ENCODE results near the gene SPATA46. TPM values are rescaled to one million over a fixed set of nuclear protein-coding genes. Genes with fewer than 3 reads are reported as not detected.

Gene SPATA46
- total RNA-seq, 4 donors from 2014 or later = not detected

- no peak for DNase-seq
- H3K9me3 ChIP-seq = no peaks in the 10 kb centered on the region
- TF ChIP-seq CTCF (IDR thresholded peaks at IDR 0.05) = no peak
- no peak for TF ChIP-seq POLR2A (IDR thresholded peaks at IDR 0.05)
- peaks cover 0 to 2% (median 0%) of the 10 kb centered on the region in 3 donors for H3K36me3 ChIP-seq
- no peaks in the 10 kb centered on the region for H3K27me3 ChIP-seq
- no peak overlapping the region for H3K27ac ChIP-seq
- no peaks in the 10 kb centered on the region for H3K4me1 ChIP-seq
- H3K4me3 ChIP-seq = no peak overlapping the region
These were observed 41.0 kb upstream of the SPATA46 start for GRCh38 chr1:162417650-162418049.

- no peaks in the 10 kb centered on the region for H3K36me3 ChIP-seq
- H3K9me3 ChIP-seq = no peaks in the 10 kb centered on the region
- H3K27ac ChIP-seq = no peak overlapping the region
- H3K4me3 ChIP-seq = no peak overlapping the region
- no peak for DNase-seq
- no peaks in the 10 kb centered on the region for H3K27me3 ChIP-seq
- H3K4me1 ChIP-seq = no peaks in the 10 kb centered on the region
- TF ChIP-seq CTCF (IDR thresholded peaks at IDR 0.05) (no peak), POLR2A (IDR thresholded peaks at IDR 0.05) (no peak)
These were observed 40.3 kb upstream of the SPATA46 start for GRCh38 chr1:162416909-162417308.

- Histone ChIP-seq H3K4me3 (no peak overlapping the region), H3K9me3 (no peaks in the 10 kb centered on the region), H3K27me3 (no peaks in the 10 kb centered on the region), H3K4me1 (no peaks in the 10 kb centered on the region), H3K27ac (no peak overlapping the region), H3K36me3 (no peaks in the 10 kb centered on the region)
- DNase-seq = no peak
- no peak for TF ChIP-seq POLR2A (IDR thresholded peaks at IDR 0.05)
- TF ChIP-seq CTCF (IDR thresholded peaks at IDR 0.05) = no peak
These were observed 39.6 kb upstream of the SPATA46 start for GRCh38 chr1:162416215-162416614.

GRCh38 chr1:162412002-162412401, 35.3 kb upstream of the SPATA46 start, which contains the start of gene SH2D1B:
Gene SH2D1B (minus strand): TSS chr1:162412136. CDS start chr1:162412016, 120 bp downstream.
- H3K4me3 ChIP-seq = no peak within 1 kb of the TSS
- no peaks in the 10 kb centered on the region for H3K36me3 ChIP-seq
- H3K27me3 ChIP-seq = no peaks in the 10 kb centered on the region
- no peak within 1 kb of the TSS for H3K27ac ChIP-seq
- no peaks in the 10 kb centered on the region for H3K4me1 ChIP-seq
- no peaks in the 10 kb centered on the region for H3K9me3 ChIP-seq
- DNase-seq = no peak
- TF ChIP-seq CTCF (IDR thresholded peaks at IDR 0.05) = no peak
- TF ChIP-seq POLR2A (IDR thresholded peaks at IDR 0.05) = no peak

GRCh38 chr1:162407539-162407938, 30.9 kb upstream of the SPATA46 start:
- Histone ChIP-seq H3K4me1 (no peaks in the 10 kb centered on the region), H3K9me3 (no peaks in the 10 kb centered on the region), H3K27me3 (no peaks in the 10 kb centered on the region), H3K27ac (no peak overlapping the region), H3K36me3 (no peaks in the 10 kb centered on the region), H3K4me3 (no peak overlapping the region)
- DNase-seq = no peak
- TF ChIP-seq CTCF (IDR thresholded peaks at IDR 0.05) = no peak
- TF ChIP-seq POLR2A (IDR thresholded peaks at IDR 0.05) = no peak

GRCh38 chr1:162406811-162407210, 30.2 kb upstream of the SPATA46 start:
- no peaks in the 10 kb centered on the region for H3K9me3 ChIP-seq

More at GRCh38 chr1:162406811-162407210, 30.2 kb upstream of the SPATA46 start:
- H3K4me3 ChIP-seq = no peak overlapping the region
- no peaks in the 10 kb centered on the region for H3K4me1 ChIP-seq
- TF ChIP-seq POLR2A (IDR thresholded peaks at IDR 0.05) = no peak
- DNase-seq = no peak
- no peaks in the 10 kb centered on the region for H3K36me3 ChIP-seq
- no peaks in the 10 kb centered on the region for H3K27me3 ChIP-seq
- no peak overlapping the region for H3K27ac ChIP-seq
